Gastrocnemius medialis (tissue), 4 donors: ENCODE results near the gene PIP5K1C. TPM values are rescaled to one million over a fixed set of nuclear protein-coding genes. Genes with fewer than 3 reads are reported as not detected.

ENCODE experiments used
- ATAC-seq, 2 donors: fragments of 150-250 bp; one replicate each; pipeline ENCODE4 v1.9.1; 2016
- DNase-seq, 2 donors: peaks; one replicate each; pipeline ENCODE4 v3.0.0-alpha.2; 2019
- H3K27ac ChIP-seq, 4 donors: fragments of 200-600 bp; sonication (generic); 1 replicate in 1 of 4; 2 replicates in 3 of 4; pipeline ENCODE4 v1.5.1; 2016 to 2018; ENCODE audit warnings: mild to moderate bottlenecking in 2 of 4, moderate library complexity in 1 of 4
- H3K27me3 ChIP-seq, 3 donors: fragments of 200-600 bp; sonication (generic) in 2 of 3; 1 replicate in 1 of 3; 2 replicates in 2 of 3; pipeline versions ENCODE4 v1.5.1 to v1.6.0; 2016 to 2019; ENCODE audit warnings: mild to moderate bottlenecking in 1 of 3, moderate library complexity in 1 of 3
- H3K36me3 ChIP-seq, 2 donors: fragments of 200-600 bp; sonication (generic) in 1 of 2; one replicate each; pipeline ENCODE4 v1.5.1; 2017 to 2018
- H3K4me1 ChIP-seq, 2 donors: fragments of 200-600 bp; sonication (generic) in 1 of 2; one replicate each; pipeline ENCODE4 v1.5.1; 2016 to 2017; ENCODE audit warnings: mild to moderate bottlenecking in 2 of 2
- H3K4me3 ChIP-seq, 4 donors: fragments of 200-600 bp; sonication (generic) in 3 of 4; 1 replicate in 1 of 4; 2 replicates in 3 of 4; pipeline ENCODE4 v1.5.1; 2016 to 2019; ENCODE audit warnings: mild to moderate bottlenecking in 2 of 4
- H3K9me3 ChIP-seq, 3 donors: fragments of 200-600 bp; sonication (generic) in 2 of 3; 1 replicate in 1 of 3; 2 replicates in 2 of 3; pipeline ENCODE4 v1.5.1; 2016 to 2019
- CTCF ChIP-seq, 5 experiments: fragments of 450-650 bp in 3 of 5; fragments of 200-600 bp in 2 of 5; sonication (generic) in 2 of 5; IDR thresholded peaks in 4 of 5; conservative IDR thresholded peaks in 1 of 5; 1 replicate in 4 of 5; 2 replicates in 1 of 5; pipeline ENCODE4 v1.5.1; 2016 to 2019; ENCODE audit warnings: antibody characterized with exemption in 5 of 5, mild to moderate bottlenecking in 3 of 5, moderate library complexity in 3 of 5
- POLR2A ChIP-seq, 2 donors: fragments of 450-650 bp; IDR thresholded peaks; one replicate each; pipeline ENCODE4 v1.6.1; 2017; ENCODE audit warnings: antibody characterized with exemption in 2 of 2, mild to moderate bottlenecking in 2 of 2, moderate library complexity in 2 of 2
- in situ Hi-C, 4 donors: fragments of 200-750 bp; cut with MboI; loops; one replicate each; pipeline versions ENCODE4 v1.15.0 to v1.8.0; 2017; ENCODE audit warnings: low sequenced_read_pairs in 4 of 4
- intact Hi-C: fragments of 100-400 bp; cut with DNase I; formaldehyde crosslinking; loops from one replicate; pipeline ENCODE4 v1.15.1; 2023; ENCODE audit warnings: low total_unique reads
- total RNA-seq, 4 donors: library from RNA; depleted of rRNA; stranded (reverse); fragments of >200 nt; gene quantifications; one replicate each; pipeline versions ENCODE4 v1.1.0 to v1.2.3, GENCODE V29; 2016

Gene PIP5K1C
- total RNA-seq, 4 donors from 2014 or later, result 8.2 to 18.0 (median 17.3) TPM

- DNase-seq (peak in 1 of 2 donors; percentile 50), ATAC-seq (peak; percentile 19 to 57)
- Histone ChIP-seq H3K9me3 (no peaks in the 10 kb centered on the region), H3K4me3 (no peak overlapping the region), H3K27ac (no peak overlapping the region), H3K4me1 (peaks cover 22 to 23% of the 10 kb centered on the region in 2 donors), H3K27me3 (no peaks in the 10 kb centered on the region), H3K36me3 (peaks cover 0 to 13% of the 10 kb centered on the region in 2 donors)
- TF ChIP-seq POLR2A (IDR thresholded peaks at IDR 0.05) (no peak), CTCF (IDR thresholded peaks at IDR 0.05 in 4 of 5, conservative IDR thresholded peaks at IDR 0.05 in 1 of 5) (peak; percentile 85 to 97 (median 97))
- in situ Hi-C loops (no loop called here), intact Hi-C loops (loop anchor here (1.0 to 10.0 kb wide), 2 partner anchors 34 to 159 kb away; partner anchors contain the start of gene PIP5K1C)
Measured at GRCh38 chr19:3665681-3666544, 34.4 kb downstream of the PIP5K1C start.

GRCh38 chr19:3664879-3665642, 35.2 kb downstream of the PIP5K1C start:
- Histone ChIP-seq H3K9me3 (no peaks in the 10 kb centered on the region), H3K27ac (no peak overlapping the region), H3K4me3 (no peak overlapping the region), H3K36me3 (peaks cover 0 to 13% of the 10 kb centered on the region in 2 donors), H3K27me3 (no peaks in the 10 kb centered on the region), H3K4me1 (peaks cover 14 to 17% of the 10 kb centered on the region in 2 donors)
- ATAC-seq (no peak), DNase-seq (no peak)
- intact Hi-C loops, result loop anchor here (10.0 kb wide), 1 partner anchor 160 kb away; no protein-coding TSS in a partner anchor
- TF ChIP-seq CTCF (IDR thresholded peaks at IDR 0.05 in 4 of 5, conservative IDR thresholded peaks at IDR 0.05 in 1 of 5), result no peak
- TF ChIP-seq POLR2A (IDR thresholded peaks at IDR 0.05), result no peak
- in situ Hi-C loops, result loop anchor here in 2 of 4 donors (5.0 kb wide), 1 partner anchor 37 kb away; the partner anchor contains the start of gene PIP5K1C (in 2 of the 2)

GRCh38 chr19:3663838-3664237, 36.4 kb downstream of the PIP5K1C start:
- peaks cover 6 to 7% of the 10 kb centered on the region in 2 donors for H3K4me1 ChIP-seq
- H3K4me3 ChIP-seq, result no peak overlapping the region
- H3K9me3 ChIP-seq, result no peaks in the 10 kb centered on the region
- H3K27ac ChIP-seq, result no peak overlapping the region
- no peaks in the 10 kb centered on the region for H3K27me3 ChIP-seq
- no peak for ATAC-seq
- in situ Hi-C loops (loop anchor here in 2 of 4 donors (5.0 kb wide), 1 partner anchor 38 kb away; the partner anchor contains the start of gene PIP5K1C (in 2 of the 2)), intact Hi-C loops (loop anchor here (10.0 kb wide), 1 partner anchor 161 kb away; no protein-coding TSS in a partner anchor)
- no peak for TF ChIP-seq CTCF (IDR thresholded peaks at IDR 0.05 in 4 of 5, conservative IDR thresholded peaks at IDR 0.05 in 1 of 5)
- TF ChIP-seq POLR2A (IDR thresholded peaks at IDR 0.05), result no peak
- H3K36me3 ChIP-seq, result peaks cover 0 to 19% of the 10 kb centered on the region in 2 donors
- DNase-seq, result no peak

- in situ Hi-C loops, result loop anchor here in 2 of 4 donors (5.0 kb wide), 1 partner anchor 41 kb away; the partner anchor contains the start of gene PIP5K1C (in 2 of the 2)
Measured at GRCh38 chr19:3661284-3662238, 38.7 kb downstream of the PIP5K1C start.

More at GRCh38 chr19:3661284-3662238, 38.7 kb downstream of the PIP5K1C start:
- TF ChIP-seq CTCF (IDR thresholded peaks at IDR 0.05 in 4 of 5, conservative IDR thresholded peaks at IDR 0.05 in 1 of 5) (no peak), POLR2A (IDR thresholded peaks at IDR 0.05) (no peak)
- no peak overlapping the region for H3K4me3 ChIP-seq
- no peaks in the 10 kb centered on the region for H3K27me3 ChIP-seq
- intact Hi-C loops, result loop anchor here (10.0 kb wide), 1 partner anchor 163 kb away; no protein-coding TSS in a partner anchor
- DNase-seq (no peak), ATAC-seq (no peak)
- no peaks in the 10 kb centered on the region for H3K9me3 ChIP-seq
- H3K27ac ChIP-seq, result peak overlapping the region in 1 of 4 donors; percentile 16
- peaks cover 6% of the 10 kb centered on the region in 2 donors for H3K4me1 ChIP-seq
- peaks cover 0 to 31% of the 10 kb centered on the region in 2 donors for H3K36me3 ChIP-seq
